HG03103 (cell line): ENCODE measurements around the gene APOD.
"Not testable (repeated sequence)": the region's sequence is repeated elsewhere in the genome, so short reads cannot be mapped to it uniquely, and the experiment has no call there.

ENCODE experiments used
- ATAC-seq: cut with Tn5 transposase; IDR thresholded peaks from one replicate; pipeline ENCODE4 v1.9.1; 2021; ENCODE audit warnings: low read depth; ENCODE audit not compliant: unreplicated experiment

The APOD gene

DNA sequence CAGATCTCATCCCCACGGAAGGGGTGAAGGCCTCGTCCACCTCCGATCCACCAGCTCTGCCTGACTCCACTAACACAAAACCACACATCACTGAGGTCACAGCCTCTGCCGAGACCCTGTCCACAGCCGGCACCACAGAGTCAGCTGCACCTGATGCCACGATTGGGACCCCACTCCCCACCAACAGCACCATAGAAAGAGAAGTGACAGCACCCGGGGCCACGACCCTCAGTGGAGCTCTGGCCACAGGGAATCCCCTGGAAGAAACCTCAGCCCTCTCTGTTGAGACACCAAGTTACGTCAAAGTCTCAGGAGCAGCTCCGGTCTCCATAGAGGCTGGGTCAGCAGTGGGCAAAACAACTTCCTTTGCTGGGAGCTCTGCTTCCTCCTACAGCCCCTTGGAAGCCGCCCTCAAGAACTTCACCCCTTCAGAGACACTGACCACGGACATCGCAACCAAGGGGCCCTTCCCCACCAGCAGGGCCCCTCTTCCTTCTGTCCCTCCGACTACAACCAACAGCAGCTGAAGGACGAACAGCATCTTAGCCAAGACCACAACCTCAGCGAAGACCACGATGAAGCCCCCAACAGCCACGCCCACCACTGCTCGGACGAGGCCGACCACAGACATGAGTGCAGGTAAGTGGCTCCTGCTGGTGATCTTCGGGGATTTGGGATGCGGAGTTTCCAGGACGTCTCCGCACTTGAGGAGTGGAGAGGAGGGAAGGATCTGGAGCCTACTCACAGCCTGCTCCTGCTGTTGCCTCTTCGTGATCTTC, 36.0 kb upstream of the APOD start:
- not testable (repeated sequence) for ATAC-seq

DNA sequence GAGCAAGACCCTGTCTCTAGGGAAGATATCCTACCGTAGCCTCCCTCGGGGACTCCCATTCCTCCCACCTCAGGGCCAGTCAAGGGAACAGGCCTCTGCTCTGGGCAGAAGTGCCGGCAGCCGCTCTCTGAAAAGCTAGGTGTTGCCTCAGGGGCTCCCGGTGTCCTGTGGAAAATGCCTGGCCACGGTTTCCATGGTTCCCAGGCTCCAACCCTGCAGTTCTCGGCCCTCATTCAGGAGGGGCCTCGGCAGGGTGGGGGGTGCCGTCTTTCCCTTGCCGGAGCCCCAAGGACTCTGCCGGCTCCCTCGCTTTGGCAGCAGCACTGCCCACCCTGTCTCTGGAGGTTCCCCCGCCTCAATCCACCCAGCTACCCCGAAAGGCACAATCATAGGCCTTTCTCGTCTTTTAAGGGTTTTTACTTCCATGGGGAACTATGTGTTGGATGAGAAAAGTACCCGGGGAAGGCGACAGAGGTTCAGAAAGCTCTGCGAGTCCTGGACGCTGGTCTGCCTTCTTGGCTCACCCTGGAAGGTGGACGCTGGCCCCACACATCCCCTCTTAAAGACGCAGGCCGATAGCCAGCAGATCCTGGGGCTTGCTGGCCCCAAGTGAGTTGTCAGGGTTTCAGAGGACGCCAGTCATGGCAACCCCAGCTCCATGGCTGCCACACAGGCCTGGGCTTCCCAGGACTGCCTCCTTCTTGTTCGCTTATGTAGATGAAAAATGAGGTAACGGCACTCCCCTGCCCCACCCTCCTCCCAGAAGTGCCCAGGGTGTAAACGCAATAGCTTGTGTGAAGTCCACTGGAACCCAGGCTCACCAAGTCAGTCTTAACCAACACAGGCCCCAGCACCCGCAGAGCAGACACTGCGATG, 34.3 kb upstream of the APOD start:
- not testable (repeated sequence) for ATAC-seq

GRCh38 chr3:195617134-195617533, 33.4 kb upstream of the APOD start:
- not testable (repeated sequence) for ATAC-seq

DNA sequence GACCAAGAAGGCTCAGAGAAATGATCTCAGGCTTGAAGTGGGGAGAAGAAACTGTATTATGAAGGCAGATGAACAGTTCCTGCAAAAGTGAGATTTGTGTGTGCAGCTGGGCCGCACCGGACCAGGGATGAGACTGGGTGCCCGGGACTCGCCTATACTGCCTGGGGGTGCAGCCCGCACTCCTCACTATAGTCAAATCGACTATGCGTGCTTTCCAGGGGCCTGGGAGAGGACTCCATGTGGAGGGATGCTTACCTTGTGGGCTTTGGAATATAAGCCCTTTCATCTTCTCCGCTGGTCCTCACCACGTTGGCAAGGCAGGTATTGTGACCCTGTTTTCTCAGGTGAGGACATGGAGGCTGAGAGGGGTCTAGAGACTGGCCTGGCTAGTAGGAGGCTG, 32.9 kb upstream of the APOD start:
- no peak for ATAC-seq

- ATAC-seq, result not testable (repeated sequence)
These were observed 32.3 kb upstream of the APOD start for GRCh38 chr3:195615952-195616537.

DNA sequence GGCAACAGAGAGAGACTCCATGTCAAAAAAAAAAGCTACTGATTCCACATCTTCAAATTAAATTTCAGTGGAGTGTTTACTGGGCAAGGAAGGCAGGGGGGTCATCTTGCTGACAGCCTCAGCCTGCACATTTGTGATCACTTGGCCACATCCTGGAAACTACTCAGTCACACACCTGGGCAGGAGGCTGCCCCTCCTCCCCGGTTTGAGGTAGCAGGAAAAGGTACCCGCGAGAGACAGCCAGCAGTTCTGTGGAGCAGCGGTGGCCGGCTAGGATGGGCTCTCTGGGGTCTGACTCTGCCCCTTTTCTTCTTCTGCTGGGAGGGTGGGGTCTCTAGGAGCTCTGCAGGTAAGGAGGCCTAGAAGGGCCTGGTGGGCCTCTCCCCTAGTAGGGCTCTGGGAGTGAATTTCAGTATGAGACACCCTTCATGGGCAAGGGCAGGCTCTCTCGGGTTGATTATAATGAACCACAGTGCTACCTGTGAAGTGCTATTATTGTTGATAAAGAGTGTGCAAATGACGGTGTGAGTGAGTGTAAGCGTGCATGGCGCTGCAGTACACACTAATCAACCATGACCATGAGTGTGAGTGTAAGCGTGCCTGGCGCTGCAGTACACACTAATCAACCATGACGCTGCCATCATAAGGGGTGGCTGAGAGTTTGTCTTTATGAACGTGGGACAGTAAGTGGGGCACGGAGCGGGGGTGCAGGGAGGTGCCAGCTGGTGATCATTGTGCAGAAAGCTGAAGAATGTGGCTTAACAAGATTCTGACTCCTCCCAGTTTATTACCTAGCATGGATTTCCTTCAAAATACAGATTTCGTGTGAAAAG, 31.1 kb upstream of the APOD start:
- not testable (repeated sequence) for ATAC-seq

DNA sequence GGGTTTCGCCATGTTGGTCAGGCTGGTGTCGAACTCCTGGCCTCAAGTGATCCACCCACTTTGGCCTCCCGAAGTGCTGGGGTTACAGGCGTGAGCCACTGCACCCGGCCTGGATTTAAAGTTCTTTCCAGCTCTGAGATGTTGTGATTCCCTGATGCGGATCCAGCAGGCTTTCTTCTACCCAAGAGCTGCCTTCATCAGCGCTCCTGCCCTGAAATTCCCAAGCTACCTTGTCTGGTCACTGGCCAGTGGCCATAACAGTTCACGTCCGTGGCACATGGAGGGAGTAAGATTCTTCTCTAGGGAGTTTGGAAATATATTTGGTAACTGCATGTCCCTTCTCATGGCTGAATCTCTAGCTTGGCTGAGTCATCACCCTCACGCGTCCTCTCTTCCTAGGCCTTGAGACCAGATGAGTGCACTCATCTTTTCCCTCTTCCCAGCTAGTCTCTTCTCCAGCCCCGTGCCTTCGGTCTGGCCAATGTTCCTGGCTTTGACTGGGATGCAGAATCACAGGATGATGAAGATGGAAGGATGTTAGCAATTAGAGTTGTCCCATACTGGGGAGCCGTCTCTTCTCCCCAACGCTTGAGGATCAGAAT, 29.8 kb upstream of the APOD start:
- ATAC-seq, result no peak

- ATAC-seq, result no peak
These were observed 28.5 kb upstream of the APOD start for GRCh38 chr3:195612075-195612800.

DNA sequence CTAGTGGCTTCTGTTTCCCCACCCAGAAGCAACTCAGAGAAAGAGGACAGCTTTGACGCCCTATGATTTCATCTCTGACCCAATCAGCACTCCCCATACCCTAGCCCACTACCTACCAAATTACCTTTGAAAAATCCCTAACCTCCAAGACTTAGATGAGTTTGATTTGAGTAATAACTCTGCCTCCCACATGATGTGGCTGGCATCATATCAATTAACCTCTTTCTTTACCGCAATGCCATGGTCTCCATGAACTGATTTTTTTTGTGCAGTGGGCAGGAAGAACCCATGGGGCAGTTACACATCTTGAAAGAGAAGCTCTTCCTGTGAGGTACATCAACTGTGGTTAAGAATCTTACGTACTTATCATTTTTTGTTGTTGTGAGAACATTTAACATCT, 25.5 kb upstream of the APOD start:
- no peak for ATAC-seq

DNA sequence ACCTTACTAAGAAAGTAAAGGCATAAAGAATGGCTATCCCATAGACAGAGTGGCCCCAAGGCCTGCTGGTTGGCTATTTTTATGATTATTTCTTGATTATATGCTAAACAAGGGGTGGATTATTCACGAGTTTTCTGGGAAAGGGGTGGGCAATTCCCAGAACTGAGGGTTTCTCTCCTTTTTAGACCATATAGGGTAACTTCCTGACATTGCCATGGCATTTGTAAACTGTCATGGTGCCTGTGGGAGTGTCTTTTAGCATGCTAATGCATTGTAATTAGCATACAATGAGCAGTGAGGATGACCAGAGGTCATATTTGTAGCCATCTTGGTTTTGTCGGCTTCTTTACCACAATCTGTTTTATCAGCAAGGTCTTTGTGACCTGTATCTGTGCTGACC, 18.0 kb upstream of the APOD start:
- ATAC-seq, result not testable (repeated sequence)

GRCh38 chr3:195601382-195601781, 17.6 kb upstream of the APOD start:
- ATAC-seq, result no peak

- ATAC-seq, result not testable (repeated sequence)
These were observed 16.2 kb upstream of the APOD start for GRCh38 chr3:195599926-195600325.

- not testable (repeated sequence) for ATAC-seq
These were observed 15.8 kb upstream of the APOD start for GRCh38 chr3:195599516-195599915.

DNA sequence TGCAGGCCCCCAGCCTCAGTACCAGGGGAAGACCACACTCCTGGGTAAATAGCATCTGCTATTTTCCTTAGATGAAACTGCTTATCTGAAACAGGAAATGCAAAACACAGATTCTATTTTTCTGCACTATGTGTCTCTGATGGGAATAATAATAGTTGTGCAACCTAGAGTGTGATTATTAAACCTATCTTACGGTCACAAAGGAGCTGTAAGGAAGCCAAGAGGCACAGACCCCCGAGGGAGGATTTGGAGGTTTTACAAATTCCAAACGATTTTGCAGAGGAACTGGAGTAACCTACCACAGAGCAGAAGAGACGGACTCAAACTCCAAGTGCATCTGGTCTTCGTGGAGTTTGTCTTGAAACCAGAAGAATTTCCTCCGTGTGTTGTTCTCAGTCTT, 14.1 kb upstream of the APOD start:
- ATAC-seq, result no peak

DNA sequence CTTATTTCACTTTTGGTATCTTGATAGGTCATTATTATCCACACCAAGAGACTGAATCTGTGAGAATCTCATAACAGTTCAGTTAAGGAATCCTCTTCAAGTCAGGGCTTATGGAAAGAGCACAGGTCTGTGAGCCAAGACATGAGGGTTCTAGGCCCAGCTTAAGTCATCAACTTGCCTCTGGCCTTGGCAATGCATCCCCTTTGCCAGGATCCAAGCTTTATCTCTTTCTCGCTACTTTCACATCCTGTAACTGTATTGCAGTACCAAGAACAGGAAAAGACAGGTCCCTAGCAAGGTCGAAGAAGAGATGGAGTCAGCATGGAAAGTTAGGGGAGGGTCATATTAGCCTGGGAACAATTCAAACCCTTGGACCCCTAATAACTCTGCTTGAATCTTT, 13.5 kb upstream of the APOD start:
- no peak for ATAC-seq

- ATAC-seq, result no peak
These were observed 13.0 kb upstream of the APOD start for GRCh38 chr3:195596765-195597171.

DNA sequence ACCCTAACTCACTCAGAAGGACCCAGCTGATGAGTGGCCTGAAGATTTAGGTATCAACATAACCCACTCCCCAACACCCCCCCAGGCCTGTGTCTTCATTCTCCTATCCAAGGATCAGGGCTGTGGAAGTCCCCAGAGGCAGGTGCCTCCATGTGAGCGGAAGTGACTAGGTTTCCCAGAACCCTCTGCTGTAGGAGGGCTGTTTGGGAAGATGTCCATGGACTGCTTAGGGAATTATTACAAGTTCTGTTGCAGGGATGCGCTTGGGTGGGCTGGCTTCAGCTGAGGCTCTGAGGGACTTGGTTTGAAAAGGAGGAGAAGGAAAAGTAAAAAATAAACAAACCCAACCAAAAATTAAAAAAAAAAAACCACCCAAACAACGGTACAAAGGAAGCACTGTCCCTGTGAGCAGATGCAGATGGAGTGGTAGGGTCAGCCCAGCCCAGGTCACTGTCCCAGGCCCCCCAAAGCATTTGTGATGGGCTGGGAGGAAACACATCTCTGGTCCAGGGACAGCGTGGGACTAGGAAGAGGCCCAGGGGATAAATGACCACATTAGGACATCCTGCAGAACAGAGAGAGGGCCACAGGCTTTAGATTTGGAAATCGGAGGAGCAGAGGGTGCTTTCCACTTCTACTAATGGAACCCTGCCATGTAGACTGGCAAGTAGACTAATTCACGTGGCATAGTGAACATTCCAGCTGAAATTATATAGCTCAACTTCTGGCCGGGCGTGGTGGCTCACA, 12.2 kb upstream of the APOD start:
- ATAC-seq, result no peak

GRCh38 chr3:195591852-195592251, 8.1 kb upstream of the APOD start:
- ATAC-seq, result no peak

GRCh38 chr3:195591220-195591619, 7.5 kb upstream of the APOD start:
- no peak for ATAC-seq
